Keratinocyte (primary cell): Measurements from ENCODE around the gene NDUFB1. TPM values are rescaled to one million over a fixed set of nuclear protein-coding genes. Genes with fewer than 3 reads are reported as not detected.

Source experiments
- DNase-seq: peaks from one replicate; pipeline ENCODE4 v3.0.0-alpha.2; 2011; ENCODE audit warnings: low read depth, missing footprints, low spot score
- FAIRE-seq: peaks from 2 replicates; lab custom pipeline; 2011; peaks lifted over from hg19 to GRCh38; lab: Jason Lieb, UNC
- H2AFZ ChIP-seq: 2 replicates; pipeline ENCODE4 v1.6.0; 2012; ENCODE audit warnings: low read length, control low read depth, inconsistent platforms; ENCODE audit not compliant: control insufficient read depth
- H3K27ac ChIP-seq: 2 replicates; pipeline ENCODE4 v1.5.1; 2011; ENCODE audit warnings: low read length; ENCODE audit not compliant: control insufficient read depth, insufficient read depth
- H3K27me3 ChIP-seq: 3 replicates; pipeline ENCODE4 v1.6.0; 2011; ENCODE audit warnings: low read length; ENCODE audit not compliant: control insufficient read depth, insufficient read depth; ENCODE audit errors: extremely low read depth
- H3K36me3 ChIP-seq, 2 experiments: 2 replicates in 1 of 2; 3 replicates in 1 of 2; pipeline ENCODE4 v1.5.1; 2011; ENCODE audit warnings: low read length in 2 of 2, mild to moderate bottlenecking in 1 of 2; ENCODE audit not compliant: control insufficient read depth in 2 of 2, insufficient read depth in 2 of 2; ENCODE audit errors: extremely low read depth in 1 of 2
- H3K4me1 ChIP-seq: 3 replicates; pipeline ENCODE4 v1.5.1; 2011; ENCODE audit warnings: low read length; ENCODE audit not compliant: control insufficient read depth, insufficient read depth; ENCODE audit errors: extremely low read depth
- H3K4me2 ChIP-seq: 3 replicates; pipeline ENCODE4 v1.6.0; 2011; ENCODE audit warnings: low read depth, low read length; ENCODE audit not compliant: control insufficient read depth, insufficient read depth; ENCODE audit errors: extremely low read depth
- H3K4me3 ChIP-seq, 3 experiments: fragments of 200-600 bp in 1 of 3; sonication (generic) in 1 of 3; 2 replicates in 2 of 3; 3 replicates in 1 of 3; pipeline ENCODE4 v1.5.1; 2011 to 2016; ENCODE audit warnings: low read length in 3 of 3, mild to moderate bottlenecking in 3 of 3, control low read depth in 2 of 3, inconsistent platforms in 1 of 3, low read depth in 1 of 3, mixed read lengths in 1 of 3, mixed run types in 1 of 3, moderate library complexity in 1 of 3; ENCODE audit not compliant: control insufficient read depth in 2 of 3, insufficient read depth in 2 of 3; ENCODE audit errors: extremely low read depth in 1 of 3
- H3K79me2 ChIP-seq: 2 replicates; pipeline ENCODE4 v1.6.0; 2012; ENCODE audit warnings: low read length; ENCODE audit not compliant: control insufficient read depth, insufficient read depth
- H3K9ac ChIP-seq: 3 replicates; pipeline ENCODE4 v1.6.0; 2011; ENCODE audit warnings: low read length; ENCODE audit not compliant: control insufficient read depth, insufficient read depth; ENCODE audit errors: extremely low read depth
- H3K9me1 ChIP-seq: 3 replicates; pipeline ENCODE4 v1.6.0; 2011; ENCODE audit warnings: low read length; ENCODE audit not compliant: control insufficient read depth, insufficient read depth; ENCODE audit errors: extremely low read depth
- H3K9me3 ChIP-seq: 2 replicates; pipeline ENCODE4 v1.5.1; 2012; ENCODE audit warnings: low read depth, low read length; ENCODE audit not compliant: control insufficient read depth
- H4K20me1 ChIP-seq: 3 replicates; pipeline ENCODE4 v1.6.0; 2011; ENCODE audit warnings: low read length; ENCODE audit not compliant: control insufficient read depth, insufficient read depth; ENCODE audit errors: extremely low read depth
- EZH2 ChIP-seq: IDR thresholded peaks from one replicate; pipeline ENCODE4 v1.6.1; 2012; ENCODE audit warnings: inconsistent platforms, mild to moderate bottlenecking, low read length, moderate library complexity
- dilution Hi-C: fragments of 300-500 bp; cut with MboI; formaldehyde crosslinking; loops from one replicate; pipeline ENCODE4 v1.7.0; 2020; ENCODE audit warnings: low sequenced_read_pairs; ENCODE audit not compliant: extremely low pct_ligation_motif_present
- polyA plus RNA-seq, 5 experiments: library from polyadenylated mRNA; depleted of rRNA in 3 of 5; stranded (reverse) in 3 of 5; stranded (forward) in 1 of 5; unstranded in 1 of 5; fragments of >200 nt; gene quantifications; 1 replicate in 1 of 5; 2 replicates in 3 of 5; 3 replicates in 1 of 5; pipeline versions ENCODE4 v1.2.1 to v1.2.3, GENCODE V29; 2011 to 2012; ENCODE audit warnings: missing spikeins in 2 of 5, low read depth in 1 of 5, low replicate concordance in 1 of 5
- TF ChIP-seq, protein P1 (sequence below), 3 experiments: IDR thresholded peaks in 1 of 3; conservative IDR thresholded peaks in 1 of 3; optimal IDR thresholded peaks in 1 of 3; 2 replicates in 2 of 3; 3 replicates in 1 of 3; pipeline versions ENCODE3 to v1.5.1; 2011; ENCODE audit warnings: low read length in 3 of 3, mild to moderate bottlenecking in 3 of 3, moderate library complexity in 2 of 3, control low read depth in 1 of 3, inconsistent platforms in 1 of 3; ENCODE audit not compliant: insufficient read depth in 2 of 3; ENCODE audit errors: extremely low read depth in 1 of 3

Gene NDUFB1
- polyA plus RNA-seq, 1 donor (not counting 4 experiments of a cell fraction or from before 2014, with no cell fraction given): 555 TPM

DNA sequence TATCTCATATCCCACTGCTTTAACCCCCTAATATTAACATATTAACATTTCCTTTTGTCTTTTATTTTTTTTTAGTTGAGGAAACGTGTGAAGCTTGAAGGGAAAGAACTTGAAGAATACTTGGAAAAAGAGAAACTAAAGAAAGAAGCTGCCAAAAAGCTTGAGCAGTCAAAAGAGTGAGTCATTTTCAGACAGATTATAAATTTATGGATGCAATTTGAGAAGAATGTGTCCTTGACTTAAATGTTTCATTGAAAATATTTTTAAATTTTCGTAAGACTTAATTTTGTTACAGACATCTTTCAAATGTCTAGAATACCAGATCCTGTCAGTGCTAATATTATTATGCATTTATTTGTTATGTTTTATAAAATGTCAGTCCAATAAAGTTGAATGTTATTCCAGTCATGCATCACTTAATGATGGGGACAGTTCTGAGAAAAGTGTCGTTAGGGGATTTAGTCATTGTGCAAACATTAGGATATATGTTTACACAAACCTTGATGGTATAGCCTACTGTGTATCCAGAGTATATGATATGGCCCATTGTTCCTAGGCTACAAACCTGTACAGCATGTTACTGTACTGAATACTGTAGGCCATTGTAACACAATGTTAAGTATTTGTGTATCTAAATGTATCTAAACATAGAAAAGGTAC lies 32.9 kb upstream of the NDUFB1 start:
- Histone ChIP-seq H3K4me1 (no peaks in the 10 kb centered on the region), H3K27me3 (no peaks in the 10 kb centered on the region), H3K36me3 (peaks cover 6 to 19% of the 10 kb centered on the region in 2 experiments), H3K4me3 (no peak overlapping the region), H3K4me2 (no peak overlapping the region), H3K9ac (no peak overlapping the region), H3K9me3 (no peaks in the 10 kb centered on the region), H3K79me2 (peaks cover 2% of the 10 kb centered on the region), H2AFZ (no peak overlapping the region), H3K9me1 (peaks cover 2% of the 10 kb centered on the region), H3K27ac (no peak overlapping the region), H4K20me1 (no peaks in the 10 kb centered on the region)
- dilution Hi-C loops: no loop called here
- DNase-seq: no peak
- FAIRE-seq: no peak
- TF ChIP-seq, protein P1, sequence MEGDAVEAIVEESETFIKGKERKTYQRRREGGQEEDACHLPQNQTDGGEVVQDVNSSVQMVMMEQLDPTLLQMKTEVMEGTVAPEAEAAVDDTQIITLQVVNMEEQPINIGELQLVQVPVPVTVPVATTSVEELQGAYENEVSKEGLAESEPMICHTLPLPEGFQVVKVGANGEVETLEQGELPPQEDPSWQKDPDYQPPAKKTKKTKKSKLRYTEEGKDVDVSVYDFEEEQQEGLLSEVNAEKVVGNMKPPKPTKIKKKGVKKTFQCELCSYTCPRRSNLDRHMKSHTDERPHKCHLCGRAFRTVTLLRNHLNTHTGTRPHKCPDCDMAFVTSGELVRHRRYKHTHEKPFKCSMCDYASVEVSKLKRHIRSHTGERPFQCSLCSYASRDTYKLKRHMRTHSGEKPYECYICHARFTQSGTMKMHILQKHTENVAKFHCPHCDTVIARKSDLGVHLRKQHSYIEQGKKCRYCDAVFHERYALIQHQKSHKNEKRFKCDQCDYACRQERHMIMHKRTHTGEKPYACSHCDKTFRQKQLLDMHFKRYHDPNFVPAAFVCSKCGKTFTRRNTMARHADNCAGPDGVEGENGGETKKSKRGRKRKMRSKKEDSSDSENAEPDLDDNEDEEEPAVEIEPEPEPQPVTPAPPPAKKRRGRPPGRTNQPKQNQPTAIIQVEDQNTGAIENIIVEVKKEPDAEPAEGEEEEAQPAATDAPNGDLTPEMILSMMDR (optimal IDR thresholded peaks at IDR 0.05 in 1 of 3, IDR thresholded peaks at IDR 0.05 in 1 of 3, conservative IDR thresholded peaks at IDR 0.05 in 1 of 3; ENCODE audit: extremely low read depth in 1 of 3, insufficient read depth in 2 of 3, low read length in 3 of 3): no peak
- no peak for TF ChIP-seq EZH2

DNA sequence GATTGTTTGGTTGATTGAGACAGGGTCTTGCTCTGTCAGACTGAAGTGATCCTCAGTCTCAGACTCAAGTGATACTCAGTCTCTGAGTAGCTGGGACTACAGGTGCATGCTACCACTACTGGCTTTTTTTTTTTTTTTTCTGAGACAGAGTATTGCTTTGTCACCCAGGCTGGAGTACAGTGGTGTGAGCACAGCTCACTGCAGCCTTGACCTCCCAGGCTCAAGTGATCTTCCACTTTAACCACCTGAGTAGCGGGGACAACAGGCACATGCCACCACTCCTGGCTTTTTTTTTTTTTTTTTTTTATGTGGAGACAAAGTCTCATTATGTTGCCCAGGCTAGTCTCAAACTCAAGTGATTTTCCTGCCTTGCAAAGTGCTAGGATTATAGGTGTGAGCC lies 32.1 kb upstream of the NDUFB1 start:
- FAIRE-seq (no peak), DNase-seq (no peak)
- no peak overlapping the region for H2AFZ ChIP-seq
- no peak overlapping the region for H3K27ac ChIP-seq
- no peak for TF ChIP-seq EZH2
- TF ChIP-seq, protein P1 (optimal IDR thresholded peaks at IDR 0.05 in 1 of 3, IDR thresholded peaks at IDR 0.05 in 1 of 3, conservative IDR thresholded peaks at IDR 0.05 in 1 of 3; ENCODE audit: extremely low read depth in 1 of 3, insufficient read depth in 2 of 3, low read length in 3 of 3): no peak
- H3K27me3 ChIP-seq: no peaks in the 10 kb centered on the region
- H3K4me1 ChIP-seq: no peaks in the 10 kb centered on the region
- H4K20me1 ChIP-seq: no peaks in the 10 kb centered on the region
- no peaks in the 10 kb centered on the region for H3K9me3 ChIP-seq
- no peak overlapping the region for H3K4me2 ChIP-seq
- peaks cover 2% of the 10 kb centered on the region for H3K9me1 ChIP-seq
- peaks cover 4 to 23% of the 10 kb centered on the region in 2 experiments for H3K36me3 ChIP-seq
- peaks cover 2% of the 10 kb centered on the region for H3K79me2 ChIP-seq
- dilution Hi-C loops: no loop called here
- H3K4me3 ChIP-seq: no peak overlapping the region
- H3K9ac ChIP-seq: no peak overlapping the region
